GM18867 (cell line): ENCODE measurements around the gene NAA80.
A peak's percentile ranks its signal among the peaks of the same experiment; 100 is the strongest.

ENCODE experiments used
- ATAC-seq: cut with Tn5 transposase; IDR thresholded peaks from one replicate; pipeline ENCODE4 v1.9.1; 2021; ENCODE audit warnings: mild to moderate bottlenecking, moderate library complexity; ENCODE audit not compliant: unreplicated experiment

The NAA80 gene

GRCh38 chr3:50298836-50299637, at the start of gene NAA80, which contains the start of gene HYAL3:
TSS of gene NAA80 (minus strand) at chr3:50299405. CDS start at chr3:50297463, 1,942 bp downstream.
TSS of gene HYAL3 (minus strand) at chr3:50299405. CDS start at chr3:50295602, 3,803 bp downstream.
- peak; percentile 84 for ATAC-seq

GRCh38 chr3:50347187-50347813, 48.1 kb upstream of the NAA80 start:
- ATAC-seq: no peak

- no peak for ATAC-seq
Measured at GRCh38 chr3:50345586-50346234, 46.5 kb upstream of the NAA80 start, which contains the start of gene ZMYND10. TSS of gene ZMYND10 (minus strand) at chr3:50345732. CDS start at chr3:50345579, 153 bp downstream.

- ATAC-seq: no peak
Measured at GRCh38 chr3:50345008-50345407, 45.8 kb upstream of the NAA80 start.

GRCh38 chr3:50342813-50343633, 43.8 kb upstream of the NAA80 start:
- no peak for ATAC-seq

- no peak for ATAC-seq
Measured at GRCh38 chr3:50341996-50342650, 42.9 kb upstream of the NAA80 start.

GRCh38 chr3:50341537-50341936, 42.3 kb upstream of the NAA80 start:
- ATAC-seq: no peak

GRCh38 chr3:50340448-50341329, 41.5 kb upstream of the NAA80 start, which contains the start of gene RASSF1:
TSS of gene RASSF1 (minus strand) at chr3:50340836. CDS start at chr3:50340805, 31 bp downstream.
- ATAC-seq: no peak

GRCh38 chr3:50340147-50340447, 40.9 kb upstream of the NAA80 start:
- no peak for ATAC-seq

- no peak for ATAC-seq
Measured at GRCh38 chr3:50339485-50340146, 40.4 kb upstream of the NAA80 start.

- ATAC-seq: no peak
Measured at GRCh38 chr3:50338965-50339364, 39.8 kb upstream of the NAA80 start.

- ATAC-seq: peak; percentile 69
Measured at GRCh38 chr3:50337175-50337861, 38.1 kb upstream of the NAA80 start.

GRCh38 chr3:50336452-50337174, 37.4 kb upstream of the NAA80 start:
- ATAC-seq: peak; percentile 32

GRCh38 chr3:50334339-50335075, 35.3 kb upstream of the NAA80 start:
- ATAC-seq: no peak

GRCh38 chr3:50333744-50334328, 34.6 kb upstream of the NAA80 start:
- no peak for ATAC-seq

- no peak for ATAC-seq
Measured at GRCh38 chr3:50331364-50331907, 32.2 kb upstream of the NAA80 start.
